H1 (cell line): ENCODE results near the gene HSD17B2. TPM values are rescaled to one million over a fixed set of nuclear protein-coding genes. Genes with fewer than 3 reads are reported as not detected.

Experiments used
- CTCF ChIA-PET: fragments of 300-600 bp; sonication (Branson Sonifier 250); formaldehyde crosslinking; loops from one replicate; lab custom pipeline; 2021; ENCODE audit not compliant: partially characterized antibody; lab: Charles Lee
- POLR2A ChIA-PET: fragments of 300-600 bp; sonication (Branson Sonifier 250); formaldehyde crosslinking; loops from one replicate; lab custom pipeline; 2021; ENCODE audit warnings: inconsistent platforms; ENCODE audit not compliant: partially characterized antibody; lab: Charles Lee
- DNase-seq, 2 experiments: peaks; one replicate each; pipeline versions ENCODE4 v3.0.0 to v3.0.0-alpha.2; 2010 to 2022; ENCODE audit warnings: low spot score in 2 of 2, low read depth in 1 of 2, mixed read lengths in 1 of 2
- FAIRE-seq: peaks from 2 replicates; lab custom pipeline; 2011; peaks lifted over from hg19 to GRCh38; lab: Jason Lieb, UNC
- H2AFZ ChIP-seq: 2 replicates; pipeline ENCODE4 v1.8.1; 2012; ENCODE audit warnings: low read length, inconsistent platforms
- H2AK5ac ChIP-seq: 2 replicates; pipeline ENCODE4 v1.6.1; 2013; ENCODE audit warnings: low read depth, low read length
- H2BK120ac ChIP-seq: replicated peaks from 2 replicates; pipeline ENCODE3; 2013; ENCODE audit warnings: low read depth, low read length, inconsistent platforms
- H2BK12ac ChIP-seq: 2 replicates; pipeline ENCODE4 v1.6.1; 2013; ENCODE audit warnings: low read depth, low read length
- H2BK15ac ChIP-seq: 2 replicates; pipeline ENCODE4 v1.6.1; 2013; ENCODE audit warnings: low read length
- H2BK20ac ChIP-seq: 2 replicates; pipeline ENCODE4 v1.6.1; 2013; ENCODE audit warnings: low read length
- H2BK5ac ChIP-seq: 2 replicates; pipeline ENCODE4 v1.6.1; 2013; ENCODE audit warnings: low read depth, low read length
- H3K14ac ChIP-seq: 2 replicates; pipeline ENCODE4 v1.6.1; 2013; ENCODE audit warnings: inconsistent platforms; ENCODE audit not compliant: insufficient read length
- H3K18ac ChIP-seq: 2 replicates; pipeline ENCODE4 v1.6.1; 2013; ENCODE audit warnings: low read length; ENCODE audit errors: extremely low read depth
- H3K23ac ChIP-seq: 2 replicates; pipeline ENCODE4 v1.6.1; 2013; ENCODE audit warnings: inconsistent platforms; ENCODE audit not compliant: insufficient read length
- H3K23me2 ChIP-seq: 2 replicates; pipeline ENCODE4 v1.6.1; 2013; ENCODE audit warnings: low read depth, low read length
- H3K27ac ChIP-seq: 2 replicates; pipeline ENCODE4 v1.6.1; 2011; ENCODE audit warnings: low read depth, low read length, inconsistent platforms
- H3K27me3 ChIP-seq, 4 experiments: replicated peaks in 1 of 4; 1 replicate in 1 of 4; 2 replicates in 3 of 4; pipeline versions ENCODE4 v1.6.1 to v1.8.1; 2011 to 2013; ENCODE audit warnings: low read length in 3 of 4, mild to moderate bottlenecking in 3 of 4, inconsistent platforms in 2 of 4, mixed read lengths in 2 of 4, moderate library complexity in 1 of 4; ENCODE audit not compliant: control insufficient read depth in 3 of 4, insufficient read depth in 3 of 4; ENCODE audit errors: extremely low read depth in 1 of 4
- H3K36me3 ChIP-seq, 4 experiments: 2 replicates each; pipeline versions ENCODE4 v1.6.1 to v1.8.1; 2011 to 2013; ENCODE audit warnings: mild to moderate bottlenecking in 4 of 4, low read length in 3 of 4, moderate library complexity in 2 of 4, control low read depth in 1 of 4, inconsistent platforms in 1 of 4; ENCODE audit not compliant: insufficient read depth in 4 of 4, control insufficient read depth in 2 of 4
- H3K4ac ChIP-seq: replicated peaks from 2 replicates; pipeline ENCODE3; 2013; ENCODE audit warnings: low read length, low read depth, mixed read lengths, inconsistent platforms; ENCODE audit not compliant: insufficient read length
- H3K4me1 ChIP-seq, 4 experiments: replicated peaks in 1 of 4; 1 replicate in 1 of 4; 2 replicates in 3 of 4; pipeline versions ENCODE4 v1.6.1 to v1.8.1; 2011 to 2013; ENCODE audit warnings: low read length in 3 of 4, inconsistent platforms in 2 of 4, mixed read lengths in 1 of 4; ENCODE audit not compliant: insufficient read depth in 4 of 4, control insufficient read depth in 3 of 4
- H3K4me2 ChIP-seq, 2 experiments: 2 replicates each; pipeline versions ENCODE4 v1.6.1 to v1.8.1; 2011 to 2013; ENCODE audit warnings: low read depth in 2 of 2, low read length in 2 of 2, control low read depth in 1 of 2, inconsistent platforms in 1 of 2, mild to moderate bottlenecking in 1 of 2; ENCODE audit not compliant: insufficient read depth in 1 of 2
- H3K4me3 ChIP-seq, 4 experiments: fragments of 200-600, 300-600 bp in 1 of 4; sonication (generic), shearing (Covaris generic), sonication (Bioruptor Twin) in 1 of 4; 2 replicates each; pipeline versions ENCODE4 v1.5.1 to v1.8.1; 2011 to 2016; ENCODE audit warnings: low read length in 4 of 4, low read depth in 3 of 4, control low read depth in 2 of 4, inconsistent platforms in 2 of 4, mild to moderate bottlenecking in 2 of 4, mixed read lengths in 1 of 4, moderate library complexity in 1 of 4; ENCODE audit not compliant: insufficient read depth in 2 of 4; ENCODE audit errors: extremely low read depth in 1 of 4
- H3K56ac ChIP-seq: replicated peaks from 2 replicates; pipeline ENCODE3; 2013; ENCODE audit warnings: low read depth, mild to moderate bottlenecking, mixed read lengths, low read length, inconsistent platforms; ENCODE audit not compliant: insufficient read length
- H3K79me1 ChIP-seq: 2 replicates; pipeline ENCODE4 v1.6.1; 2013; ENCODE audit warnings: low read depth, low read length, control low read depth
- H3K79me2 ChIP-seq, 2 experiments: 2 replicates each; pipeline versions ENCODE4 v1.6.1 to v1.8.1; 2012 to 2013; ENCODE audit warnings: low read length in 2 of 2, mild to moderate bottlenecking in 2 of 2, inconsistent platforms in 1 of 2; ENCODE audit not compliant: insufficient read depth in 2 of 2, control insufficient read depth in 1 of 2
- H3K9ac ChIP-seq, 4 experiments: replicated peaks in 1 of 4; 1 replicate in 1 of 4; 2 replicates in 3 of 4; pipeline versions ENCODE4 v1.6.1 to v1.8.1; 2011 to 2013; ENCODE audit warnings: low read depth in 3 of 4, low read length in 3 of 4, control low read depth in 2 of 4, mild to moderate bottlenecking in 2 of 4, moderate library complexity in 2 of 4, inconsistent platforms in 1 of 4; ENCODE audit errors: extremely low read depth in 1 of 4
- H3K9me3 ChIP-seq, 2 experiments: 2 replicates each; pipeline versions ENCODE4 v1.6.1 to v1.8.1; 2012 to 2013; ENCODE audit warnings: mild to moderate bottlenecking in 2 of 2, moderate library complexity in 2 of 2, control low read depth in 1 of 2, inconsistent platforms in 1 of 2, low read depth in 1 of 2, low read length in 1 of 2, mixed read lengths in 1 of 2; ENCODE audit not compliant: insufficient read depth in 2 of 2
- H4K20me1 ChIP-seq, 2 experiments: replicated peaks in 1 of 2; 2 replicates each; pipeline versions ENCODE3 to v1.8.1; 2011 to 2013; ENCODE audit warnings: inconsistent platforms in 2 of 2, low read length in 2 of 2, mild to moderate bottlenecking in 1 of 2; ENCODE audit not compliant: insufficient read depth in 2 of 2, control insufficient read depth in 1 of 2
- H4K5ac ChIP-seq: 2 replicates; pipeline ENCODE4 v1.6.1; 2013; ENCODE audit warnings: low read length, low read depth, mixed read lengths, inconsistent platforms; ENCODE audit not compliant: insufficient read length
- H4K8ac ChIP-seq: 2 replicates; pipeline ENCODE4 v1.8.0; 2013; ENCODE audit warnings: mild to moderate bottlenecking, moderate library complexity, low read length, inconsistent platforms; ENCODE audit not compliant: insufficient read depth; ENCODE audit errors: extremely low read depth
- H4K91ac ChIP-seq: replicated peaks from 2 replicates; pipeline ENCODE3; 2013; ENCODE audit warnings: low read length, mixed read lengths, inconsistent platforms; ENCODE audit not compliant: insufficient read length
- NRF1 ChIP-seq: IDR thresholded peaks from 2 replicates; pipeline ENCODE4 v1.6.1; 2011; ENCODE audit warnings: mild to moderate bottlenecking, low read depth, low read length, improper control_type of control experiment
- USF2 ChIP-seq: IDR thresholded peaks from 2 replicates; pipeline ENCODE4 v1.6.1; 2011; ENCODE audit warnings: low read length, improper control_type of control experiment
- polyA plus RNA-seq, 7 experiments: library from polyadenylated mRNA; depleted of rRNA in 3 of 7; stranded (reverse) in 5 of 7; unstranded in 2 of 7; fragments of >200 nt in 5 of 7; fragments of 200-250 nt in 2 of 7; gene quantifications; 1 replicate in 5 of 7; 2 replicates in 1 of 7; 4 replicates in 1 of 7; pipeline versions ENCODE4 v1.2.1 to v1.2.3, GENCODE V29; 2011 to 2013; ENCODE audit warnings: missing spikeins in 2 of 7, mixed read lengths in 2 of 7
- total RNA-seq: library from RNA; stranded (reverse); fragmentation: NEBNext Ultra II Directional; extraction: Animal tissue kit (Norgen Biotek cat#: 25700); gene quantifications from 2 replicates; pipeline ENCODE4 v1.2.1, GENCODE V29; 2021

The HSD17B2 gene
- total and polyA plus RNA-seq, 2 of the 8 experiments (the other 6 are each of a cell fraction or from before 2014, with no cell fraction given) = not detected

GRCh38 chr16:82093666-82094300, 58.7 kb downstream of the HSD17B2 start:
- Histone ChIP-seq H3K4me1 (peaks cover 0 to 11% (median 6%) of the 10 kb centered on the region in 4 experiments; a peak in 5 of 7 replicates), H4K20me1 (no peaks in the 10 kb centered on the region), H4K8ac (no peak overlapping the region), H3K36me3 (no peaks in the 10 kb centered on the region), H2BK5ac (no peak overlapping the region), H3K4me3 (no peak overlapping the region), H3K4ac (no peak overlapping the region), H2BK15ac (no peak overlapping the region), H3K4me2 (no peak overlapping the region), H3K27ac (no peak overlapping the region), H2BK20ac (peak overlapping the region; percentile 34; the same call in 1 of the 2 replicates), H4K91ac (no peak overlapping the region), H2BK120ac (no peak overlapping the region), H2AK5ac (no peak overlapping the region), H3K9ac (no peak overlapping the region), H2BK12ac (no peak overlapping the region; the same call in 1 of the 2 replicates), H3K79me2 (no peaks in the 10 kb centered on the region), H3K9me3 (no peaks in the 10 kb centered on the region), H4K5ac (no peak overlapping the region), H3K23me2 (no peaks in the 10 kb centered on the region; the same call in 1 of the 2 replicates), H3K23ac (no peak overlapping the region), H3K27me3 (no peaks in the 10 kb centered on the region), H3K18ac (no peak overlapping the region), H3K14ac (no peak overlapping the region), H2AFZ (no peak overlapping the region), H3K56ac (no peak overlapping the region), H3K79me1 (no peaks in the 10 kb centered on the region)
- ChIA-PET POLR2A (interaction anchor here (1.4 to 1.5 kb wide), 2 partner anchors 26 to 45 kb away, joined by 3 read pairs; no protein-coding TSS in a partner anchor), CTCF (interaction anchor here (1.4 to 1.7 kb wide), 3 partner anchors 12 to 134 kb away, joined by 3 read pairs; no protein-coding TSS in a partner anchor)
- FAIRE-seq (no peak), DNase-seq (no peak)
- no peak for TF ChIP-seq NRF1
- TF ChIP-seq USF2 = no peak
